Measurements from ENCODE around the gene ULBP1.

DNA sequence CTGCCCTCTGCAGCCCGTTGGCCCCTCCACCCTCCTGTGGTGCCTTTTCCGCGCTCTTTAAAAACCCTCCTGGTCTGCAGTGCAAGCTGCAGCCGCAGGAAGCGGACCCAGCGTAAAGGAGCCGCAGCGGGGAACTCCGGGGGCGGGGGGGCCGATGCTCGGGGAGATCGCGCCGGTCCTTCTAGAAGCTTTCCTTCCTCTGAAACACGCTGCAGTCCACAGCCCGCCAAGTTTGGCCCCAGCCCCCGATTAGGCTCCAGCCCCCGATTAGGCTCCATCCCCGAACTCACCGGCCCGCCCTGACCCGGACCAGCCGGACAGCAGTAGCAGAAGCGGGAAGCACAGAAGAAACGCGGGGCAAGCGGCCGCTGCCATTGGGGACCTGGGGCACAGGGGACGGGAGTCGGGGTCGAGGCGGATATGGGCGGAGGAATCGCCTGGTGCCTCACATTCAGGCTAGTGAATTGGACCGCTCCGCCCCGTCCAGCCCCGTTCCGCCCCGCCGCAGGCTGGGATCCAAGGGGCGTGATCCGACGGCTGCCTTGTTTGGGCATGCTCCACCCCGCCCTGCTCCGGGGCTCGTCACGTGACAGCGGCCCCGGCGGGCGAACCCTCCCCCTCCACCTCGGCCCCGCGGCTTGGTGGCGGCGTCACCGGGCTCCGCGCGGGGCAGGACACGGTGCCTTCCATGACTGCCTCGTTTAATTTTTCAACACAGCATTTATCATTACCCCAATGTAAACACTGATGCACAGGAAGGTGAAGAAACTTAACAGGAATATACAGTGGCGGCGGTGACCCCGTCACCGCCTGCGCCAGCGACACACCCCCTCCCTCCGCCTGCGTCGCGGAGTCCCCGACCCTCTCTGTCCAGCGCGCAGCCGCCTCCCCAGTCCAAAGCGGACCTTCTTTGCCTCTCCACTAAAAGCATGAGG lies 41.3 kb downstream of the ULBP1 start:
- TF ChIP-seq, protein P1, sequence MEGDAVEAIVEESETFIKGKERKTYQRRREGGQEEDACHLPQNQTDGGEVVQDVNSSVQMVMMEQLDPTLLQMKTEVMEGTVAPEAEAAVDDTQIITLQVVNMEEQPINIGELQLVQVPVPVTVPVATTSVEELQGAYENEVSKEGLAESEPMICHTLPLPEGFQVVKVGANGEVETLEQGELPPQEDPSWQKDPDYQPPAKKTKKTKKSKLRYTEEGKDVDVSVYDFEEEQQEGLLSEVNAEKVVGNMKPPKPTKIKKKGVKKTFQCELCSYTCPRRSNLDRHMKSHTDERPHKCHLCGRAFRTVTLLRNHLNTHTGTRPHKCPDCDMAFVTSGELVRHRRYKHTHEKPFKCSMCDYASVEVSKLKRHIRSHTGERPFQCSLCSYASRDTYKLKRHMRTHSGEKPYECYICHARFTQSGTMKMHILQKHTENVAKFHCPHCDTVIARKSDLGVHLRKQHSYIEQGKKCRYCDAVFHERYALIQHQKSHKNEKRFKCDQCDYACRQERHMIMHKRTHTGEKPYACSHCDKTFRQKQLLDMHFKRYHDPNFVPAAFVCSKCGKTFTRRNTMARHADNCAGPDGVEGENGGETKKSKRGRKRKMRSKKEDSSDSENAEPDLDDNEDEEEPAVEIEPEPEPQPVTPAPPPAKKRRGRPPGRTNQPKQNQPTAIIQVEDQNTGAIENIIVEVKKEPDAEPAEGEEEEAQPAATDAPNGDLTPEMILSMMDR (IDR thresholded peaks at IDR 0.05 in 4 of 5, conservative IDR thresholded peaks at IDR 0.05 in 1 of 5), result peak in 1 of 5 experiments; percentile 30
- no peak for TF ChIP-seq POLR2A (IDR thresholded peaks at IDR 0.05)

All from gastrocnemius medialis (tissue), 4 donors.